SK-N-DZ (cell line): ENCODE measurements around the gene SMAD2.

Experiments
- DNase-seq: peaks from one replicate; pipeline ENCODE4 v3.0.0-alpha.2; 2015; ENCODE audit warnings: low spot score

Gene SMAD2

DNA sequence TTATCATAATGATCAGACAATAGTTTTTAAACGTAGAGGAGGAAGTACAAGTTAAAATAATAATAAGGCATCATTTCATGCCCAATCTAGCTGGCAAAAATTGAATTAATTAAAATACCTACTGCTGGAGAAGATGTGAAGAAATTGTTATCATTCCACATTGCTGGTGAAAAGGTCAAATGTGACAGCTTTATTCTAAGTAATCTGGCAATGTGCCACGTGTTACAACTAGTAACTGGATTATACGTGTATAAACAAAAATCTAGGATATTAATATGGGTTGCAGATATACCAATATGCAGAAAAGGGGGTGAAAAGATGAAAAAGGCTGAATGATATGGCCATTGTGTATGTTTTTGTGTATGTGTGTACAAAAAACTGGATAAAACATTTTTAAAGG, 32.4 kb downstream of the SMAD2 start:
- no peak for DNase-seq

DNA sequence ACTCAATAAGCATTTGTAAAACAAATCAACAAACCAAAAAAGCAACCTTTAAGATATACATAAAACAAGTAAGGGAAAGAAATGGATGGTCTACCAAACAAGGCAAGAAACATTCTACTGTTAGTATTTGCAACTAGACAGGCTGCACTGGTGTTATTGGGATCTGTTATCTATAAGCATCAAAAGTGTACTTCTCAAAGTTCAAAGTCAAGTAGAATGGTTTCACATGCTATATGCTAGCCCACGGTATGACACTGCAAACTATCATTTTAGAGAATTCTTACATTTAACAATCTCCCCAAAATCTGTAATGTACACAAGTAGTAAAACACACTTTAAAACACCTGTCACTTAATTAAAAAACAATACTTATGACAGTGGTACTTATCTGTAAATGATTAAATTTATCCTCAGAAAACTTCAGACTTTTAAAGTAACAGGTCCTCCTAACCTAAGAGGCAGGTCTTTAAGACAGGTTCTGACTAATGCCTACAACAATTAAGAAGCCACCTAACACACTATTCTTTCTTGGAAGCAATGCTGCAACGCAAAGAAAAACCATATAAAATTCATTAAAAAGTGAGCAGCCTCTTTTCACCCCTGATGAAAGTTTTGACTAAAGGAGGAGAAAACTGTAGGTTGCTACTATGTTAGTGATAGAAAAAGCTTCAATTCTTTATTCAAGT, 34.8 kb downstream of the SMAD2 start:
- no peak for DNase-seq

DNA sequence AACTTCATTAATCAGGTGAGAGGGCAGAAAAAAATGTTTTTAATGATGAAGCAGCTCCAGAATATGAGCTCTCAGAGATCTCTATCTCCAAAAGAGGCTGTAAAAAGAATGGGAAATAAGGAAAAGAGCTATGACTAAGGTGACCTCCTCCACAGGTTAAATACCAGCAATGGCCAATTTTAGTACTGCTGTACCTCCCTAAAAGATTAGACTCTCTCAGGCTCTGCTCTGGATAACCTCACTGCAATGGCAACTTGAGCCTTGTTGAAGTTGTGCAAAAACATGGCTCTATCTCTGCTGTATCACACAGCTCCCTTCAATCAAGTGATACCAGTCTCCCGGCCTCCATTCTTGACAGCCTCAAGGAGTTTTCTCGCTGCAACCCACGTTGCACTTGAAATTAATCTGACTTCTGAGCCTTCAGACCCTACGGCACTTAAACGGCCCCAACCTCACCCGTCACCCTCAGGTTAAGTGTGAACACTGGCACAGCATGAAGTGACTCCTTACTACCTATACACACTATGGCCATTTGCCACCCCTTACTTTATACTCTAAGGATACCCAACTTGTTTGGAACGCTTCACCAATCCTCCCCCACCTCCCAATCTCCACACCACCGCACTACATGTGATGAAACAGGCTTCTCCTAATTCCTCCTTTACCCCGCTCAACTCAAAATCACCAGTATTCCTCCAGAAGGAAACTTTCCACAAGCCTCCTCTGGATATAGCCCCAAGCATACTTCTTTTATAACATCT, 36.3 kb downstream of the SMAD2 start:
- DNase-seq = no peak

DNA sequence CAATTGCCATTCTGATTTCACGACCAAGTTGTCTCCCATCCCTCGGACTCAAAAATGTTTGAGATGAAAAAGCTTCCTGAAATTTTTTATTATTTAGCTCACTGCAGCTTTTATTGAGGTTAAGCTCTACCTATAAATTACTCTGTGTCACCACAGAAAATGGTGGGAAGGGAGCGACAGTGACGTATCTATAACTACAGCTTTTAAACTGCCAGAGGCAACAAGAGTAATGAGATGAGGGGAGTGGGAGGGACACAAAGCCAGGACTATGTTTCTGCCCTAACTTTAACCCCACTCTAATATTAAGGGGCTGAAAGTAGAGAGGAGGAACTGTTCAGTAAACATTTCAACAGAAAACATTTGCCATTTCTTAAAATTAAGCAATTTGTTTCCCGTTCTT, 37.4 kb downstream of the SMAD2 start:
- no peak for DNase-seq

DNA sequence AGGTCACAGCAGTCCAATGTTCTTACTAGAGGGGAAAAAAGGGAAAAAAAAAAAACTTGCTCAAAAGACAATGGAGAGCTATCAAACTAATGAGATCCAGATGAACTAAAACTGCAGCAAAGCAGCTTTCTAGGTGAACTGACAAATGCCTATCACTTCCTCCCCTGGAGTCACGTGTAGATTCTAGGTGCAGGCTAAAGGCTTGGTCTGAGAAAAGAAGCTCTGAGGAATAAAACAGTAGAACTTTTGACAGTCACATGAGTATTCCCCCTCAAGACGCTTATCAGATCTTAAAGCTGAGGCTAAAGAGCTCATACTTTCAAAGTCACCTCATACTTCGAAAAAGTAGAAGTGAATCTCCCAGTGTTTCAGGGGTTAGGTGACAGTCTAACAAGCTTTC, 42.3 kb downstream of the SMAD2 start:
- no peak for DNase-seq

DNA sequence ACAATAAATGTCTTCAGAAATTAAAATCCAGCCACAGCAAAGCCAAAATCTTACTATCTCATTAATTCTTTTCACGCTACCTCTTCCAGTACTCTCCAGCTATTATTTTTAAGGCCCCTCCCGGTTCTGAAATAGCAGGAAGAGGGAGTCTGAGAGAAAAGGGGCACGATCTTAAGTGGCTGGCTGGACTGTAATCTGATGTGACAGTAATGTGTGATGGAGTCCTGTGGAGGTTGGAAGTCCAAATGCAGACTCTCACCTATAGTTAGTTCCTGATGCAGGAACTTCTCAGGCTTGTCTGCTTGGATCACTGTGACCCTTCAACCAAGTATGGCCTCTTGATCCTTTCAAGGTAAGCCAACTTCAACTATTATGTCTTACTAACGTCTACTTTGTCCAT, 43.2 kb downstream of the SMAD2 start:
- DNase-seq = no peak

DNA sequence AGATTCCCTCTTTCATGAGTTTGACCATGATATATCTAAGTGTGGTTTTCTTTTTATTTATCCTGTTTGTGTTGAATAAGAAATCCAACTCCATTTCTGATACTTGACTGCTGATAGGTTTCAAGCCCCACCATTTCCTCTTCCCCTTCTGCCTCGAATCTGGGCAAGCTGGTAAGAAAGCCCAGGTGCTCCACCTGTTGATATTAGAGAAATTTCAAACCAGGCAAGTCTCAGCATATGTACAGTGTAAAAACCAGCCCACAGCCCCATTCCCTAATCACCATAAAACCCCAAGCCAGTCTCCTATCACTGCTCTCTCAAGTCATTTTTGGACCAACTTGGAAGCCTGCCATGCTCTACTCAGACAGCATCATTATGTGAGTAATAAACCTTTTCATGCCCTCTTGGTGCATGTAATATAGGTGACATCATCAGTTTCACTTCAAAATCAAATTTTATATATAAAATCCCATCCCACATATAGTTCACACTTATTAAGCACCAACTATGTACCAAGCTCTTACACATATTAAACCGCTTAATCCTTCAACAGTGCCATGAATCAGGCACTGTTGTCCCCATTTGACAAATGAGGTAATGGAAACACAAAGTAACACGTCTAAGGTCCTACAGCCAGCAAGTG, 46.6 kb downstream of the SMAD2 start:
- DNase-seq = no peak

DNA sequence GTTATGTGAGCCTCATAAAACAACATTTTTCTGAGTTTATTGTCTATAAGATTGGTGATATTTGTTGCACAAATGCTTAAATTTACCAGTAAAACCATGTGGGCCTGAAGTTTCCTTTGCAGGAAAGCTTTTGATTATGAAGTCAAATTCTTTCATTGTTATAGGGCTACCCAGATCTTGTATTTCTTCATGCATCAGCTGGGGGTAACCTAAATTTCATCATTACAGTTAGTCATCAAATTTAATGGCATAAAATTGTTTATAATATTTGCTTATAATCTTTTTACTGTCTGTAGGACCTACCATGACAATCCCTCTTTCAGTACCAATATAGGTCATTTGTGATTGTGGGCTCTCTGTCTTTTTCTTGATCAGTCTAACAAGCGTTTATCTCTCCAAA, 47.8 kb downstream of the SMAD2 start:
- no peak for DNase-seq

DNA sequence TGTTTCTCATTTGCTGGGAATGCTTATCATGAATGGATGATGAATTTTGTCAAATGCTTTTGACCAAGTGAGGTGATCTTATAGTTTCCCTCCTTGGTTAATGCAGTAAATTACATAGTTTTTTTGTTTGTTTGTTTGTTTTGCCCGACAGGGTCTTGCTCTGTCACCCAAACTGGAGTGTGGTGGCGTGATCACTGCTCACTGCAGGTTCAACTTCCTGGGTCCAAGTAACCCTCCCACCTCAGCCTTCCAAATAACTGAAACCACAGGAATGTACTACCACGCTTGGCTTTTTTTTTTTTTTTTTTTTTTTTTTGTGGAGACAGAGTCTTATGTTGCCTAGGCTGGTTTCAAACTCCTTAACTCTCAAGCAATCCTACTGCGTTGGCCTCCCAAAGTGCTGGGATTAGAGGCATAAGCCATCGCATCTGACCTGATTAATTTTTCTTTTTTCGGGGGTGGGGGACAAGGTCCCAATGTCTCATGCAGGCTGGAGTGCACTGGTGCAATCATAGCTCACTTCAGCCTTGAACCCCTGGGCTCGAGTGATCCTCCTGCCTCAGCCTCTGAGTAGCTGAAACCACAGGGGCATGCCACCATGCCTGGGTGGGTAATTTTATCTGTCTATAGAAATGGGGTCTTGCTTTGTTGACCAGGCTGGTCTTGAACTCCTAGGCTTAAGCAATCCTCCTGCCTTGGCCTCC, 48.6 kb downstream of the SMAD2 start:
- no peak for DNase-seq

GRCh38 chr18:47881042-47881441, 49.4 kb downstream of the SMAD2 start:
- no peak for DNase-seq

DNA sequence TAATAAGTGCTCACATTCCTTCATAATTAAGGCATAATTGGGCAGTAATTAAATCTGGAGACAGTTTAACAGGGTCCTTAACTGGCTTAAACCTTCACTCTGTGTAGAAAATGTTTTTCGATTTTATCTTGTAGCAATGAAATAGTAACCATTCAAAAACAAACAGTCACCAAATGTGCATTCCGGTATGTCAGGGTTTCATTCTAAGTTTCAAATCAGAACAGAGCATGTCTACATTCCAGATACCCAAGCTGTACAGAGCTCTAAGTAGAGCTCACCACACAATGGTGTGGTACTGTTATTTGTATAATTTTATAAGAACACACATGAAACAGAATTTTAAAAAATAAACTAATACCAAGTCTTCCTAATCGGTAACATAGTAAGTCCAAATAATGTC, 52.6 kb downstream of the SMAD2 start:
- DNase-seq = no peak

DNA sequence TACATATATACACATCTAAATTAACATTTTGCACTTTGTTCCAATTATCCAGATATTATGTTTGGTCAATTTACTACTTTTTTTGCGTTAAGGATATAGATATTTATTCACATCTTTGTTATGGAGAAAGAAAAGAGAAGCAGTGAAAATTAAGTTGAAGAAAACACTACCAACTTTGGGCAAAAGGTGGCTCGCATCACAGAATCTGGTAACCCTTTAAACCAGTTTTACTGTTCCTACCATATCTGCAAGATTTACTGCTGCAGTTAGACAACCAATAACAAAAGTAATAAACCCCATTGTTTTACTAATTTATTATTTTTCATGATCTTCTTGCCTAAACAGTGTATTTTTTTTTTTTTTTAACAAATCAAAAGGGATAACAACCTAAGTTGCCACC, 53.6 kb downstream of the SMAD2 start:
- DNase-seq = no peak

- no peak for DNase-seq
Measured at GRCh38 chr18:47873625-47874024, 56.8 kb downstream of the SMAD2 start.

DNA sequence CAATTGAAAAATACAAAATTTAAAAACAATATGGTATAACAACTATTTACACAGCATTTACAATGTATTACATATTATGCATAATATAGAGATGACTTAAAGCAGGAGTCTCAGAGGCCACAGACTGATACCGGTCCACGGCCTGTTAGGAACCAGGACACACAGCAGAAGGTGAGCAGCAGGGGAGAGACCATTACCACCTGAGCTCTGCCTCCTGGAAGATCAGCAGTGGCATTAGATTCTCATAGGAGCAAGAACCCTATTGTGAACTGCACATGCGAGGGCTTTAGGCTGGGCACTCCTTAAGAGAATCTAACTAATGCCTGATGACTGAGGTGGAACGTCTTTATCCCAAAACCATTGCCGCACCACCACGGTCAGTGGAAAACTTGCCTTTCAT, 58.0 kb downstream of the SMAD2 start:
- DNase-seq = no peak

DNA sequence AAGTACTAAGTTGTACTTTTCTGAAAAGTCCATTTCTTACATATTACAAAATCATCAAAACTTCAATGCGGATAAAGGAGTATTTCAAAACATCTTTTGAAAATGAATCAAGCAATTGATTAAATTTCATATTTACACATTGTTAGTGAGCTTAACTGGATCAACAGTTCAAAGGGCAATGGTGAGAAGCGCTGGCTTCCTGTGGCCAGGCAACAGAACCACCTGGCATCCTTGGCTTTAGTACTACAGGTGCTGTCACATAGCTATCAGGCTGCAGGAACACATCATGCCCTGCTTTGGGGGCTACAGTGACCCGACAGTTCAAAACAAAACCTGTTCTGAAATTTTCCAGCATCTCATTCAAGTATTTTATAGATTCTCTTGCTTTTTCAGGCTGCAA, 59.2 kb downstream of the SMAD2 start:
- DNase-seq = no peak

DNA sequence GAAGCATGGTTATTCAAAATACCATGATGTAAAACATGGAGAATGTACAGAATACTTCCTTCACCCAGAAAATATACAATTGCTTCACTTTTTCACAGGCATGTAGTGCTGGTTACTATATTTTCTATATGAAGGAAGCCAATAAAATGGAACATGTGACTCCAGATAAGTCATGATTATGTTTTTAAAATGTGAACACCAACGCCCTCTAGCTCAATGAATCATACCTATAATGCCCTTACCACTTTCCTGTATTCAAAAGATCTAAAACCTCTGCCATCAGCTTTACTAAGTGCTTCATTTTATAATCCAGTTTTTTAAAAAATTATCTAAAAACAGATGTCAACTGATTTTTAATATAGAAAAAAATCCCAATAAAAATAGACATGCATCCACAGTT, 59.9 kb downstream of the SMAD2 start:
- no peak for DNase-seq

- no peak for DNase-seq
Measured at GRCh38 chr18:47868744-47869143, 61.7 kb downstream of the SMAD2 start.

DNA sequence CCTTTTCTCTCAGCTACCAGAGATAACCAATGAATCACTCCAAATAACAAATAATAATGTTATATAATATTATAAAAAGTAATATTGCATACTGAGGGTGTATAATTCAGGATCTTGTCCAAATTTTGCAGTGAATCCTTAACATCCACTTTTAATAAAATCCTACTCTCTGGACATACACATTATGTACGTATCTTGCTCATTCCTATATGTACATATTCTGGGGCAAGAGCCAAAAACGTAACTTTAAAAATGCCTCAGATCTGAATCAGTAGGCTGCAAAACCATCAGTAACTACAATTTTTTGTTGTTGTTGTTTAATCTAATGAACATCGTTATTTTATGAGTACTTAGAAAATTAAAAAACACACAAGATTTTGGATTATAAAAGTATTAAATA, 65.3 kb downstream of the SMAD2 start:
- DNase-seq = no peak

GRCh38 chr18:47863041-47863440, 67.4 kb downstream of the SMAD2 start:
- no peak for DNase-seq

DNA sequence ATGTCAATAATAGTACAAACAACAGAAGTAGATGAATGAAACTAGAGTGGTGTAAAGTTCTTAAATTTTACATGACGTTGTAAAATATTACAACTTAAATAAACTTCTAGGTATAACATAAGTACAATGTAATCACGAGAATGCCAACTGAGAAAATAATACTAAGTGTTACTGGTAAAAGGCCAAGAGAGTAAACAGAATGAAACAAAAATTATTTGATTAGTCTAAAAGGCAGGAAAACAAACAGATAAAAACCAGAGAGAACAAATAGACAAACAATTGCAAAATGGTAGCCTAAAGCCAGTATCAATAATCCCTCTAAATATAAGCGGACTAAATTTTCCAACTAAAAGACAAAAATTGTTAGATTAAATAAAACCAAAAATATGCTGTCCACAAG, 71.9 kb downstream of the SMAD2 start:
- no peak for DNase-seq

DNA sequence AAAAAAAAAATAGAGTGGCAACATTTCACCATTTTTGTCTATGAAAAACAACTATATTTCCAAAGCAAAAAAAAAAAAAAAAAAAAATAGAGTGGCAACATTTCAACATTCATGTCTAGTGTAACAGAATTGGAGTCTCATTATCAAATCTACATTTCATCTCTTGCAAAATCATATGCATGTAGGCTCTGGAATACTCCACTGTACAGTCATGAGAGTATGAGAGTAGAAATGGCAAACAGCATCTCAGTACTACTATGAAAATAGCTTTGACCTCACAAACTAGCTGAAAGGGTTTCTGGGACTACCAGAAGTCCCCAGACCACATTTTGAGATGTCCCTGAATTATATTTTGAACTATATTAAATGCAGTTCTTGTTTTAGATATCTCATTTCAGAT, 82.8 kb downstream of the SMAD2 start:
- no peak for DNase-seq

GRCh38 chr18:47846431-47846830, 84.0 kb downstream of the SMAD2 start:
- DNase-seq = no peak
